ENCODE results near the gene FAIM2.
"Not testable (repeated sequence)": the region's sequence is repeated elsewhere in the genome, so short reads cannot be mapped to it uniquely, and the experiment has no call there.

DNA sequence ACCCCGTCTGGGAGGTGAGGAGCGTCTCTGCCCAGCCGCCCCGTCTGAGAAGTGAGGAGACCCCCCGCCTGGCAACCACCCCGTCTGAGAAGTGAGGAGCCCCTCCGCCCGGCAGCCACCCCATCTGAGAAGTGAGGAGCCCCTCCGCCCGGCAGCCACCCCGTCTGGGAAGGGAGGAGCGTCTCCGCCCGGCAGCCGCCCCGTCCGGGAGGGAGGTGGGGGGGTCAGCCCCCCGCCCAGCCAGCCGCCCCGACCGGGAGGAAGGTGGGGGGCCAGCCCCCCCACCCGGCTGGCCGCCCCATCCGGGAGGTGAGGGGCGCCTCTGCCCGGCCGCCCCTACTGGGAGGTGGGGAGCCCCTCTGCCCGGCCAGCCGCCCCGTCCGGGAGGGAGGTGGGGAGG, 42.8 kb downstream of the FAIM2 start:
- TF ChIP-seq, protein P1, sequence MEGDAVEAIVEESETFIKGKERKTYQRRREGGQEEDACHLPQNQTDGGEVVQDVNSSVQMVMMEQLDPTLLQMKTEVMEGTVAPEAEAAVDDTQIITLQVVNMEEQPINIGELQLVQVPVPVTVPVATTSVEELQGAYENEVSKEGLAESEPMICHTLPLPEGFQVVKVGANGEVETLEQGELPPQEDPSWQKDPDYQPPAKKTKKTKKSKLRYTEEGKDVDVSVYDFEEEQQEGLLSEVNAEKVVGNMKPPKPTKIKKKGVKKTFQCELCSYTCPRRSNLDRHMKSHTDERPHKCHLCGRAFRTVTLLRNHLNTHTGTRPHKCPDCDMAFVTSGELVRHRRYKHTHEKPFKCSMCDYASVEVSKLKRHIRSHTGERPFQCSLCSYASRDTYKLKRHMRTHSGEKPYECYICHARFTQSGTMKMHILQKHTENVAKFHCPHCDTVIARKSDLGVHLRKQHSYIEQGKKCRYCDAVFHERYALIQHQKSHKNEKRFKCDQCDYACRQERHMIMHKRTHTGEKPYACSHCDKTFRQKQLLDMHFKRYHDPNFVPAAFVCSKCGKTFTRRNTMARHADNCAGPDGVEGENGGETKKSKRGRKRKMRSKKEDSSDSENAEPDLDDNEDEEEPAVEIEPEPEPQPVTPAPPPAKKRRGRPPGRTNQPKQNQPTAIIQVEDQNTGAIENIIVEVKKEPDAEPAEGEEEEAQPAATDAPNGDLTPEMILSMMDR (IDR thresholded peaks at IDR 0.05), result not testable (repeated sequence)
- not testable (repeated sequence) for TF ChIP-seq POLR2A, EP300 (IDR thresholded peaks at IDR 0.05)
